Measurements from ENCODE around the gene SLC66A2.

The SLC66A2 gene

DNA sequence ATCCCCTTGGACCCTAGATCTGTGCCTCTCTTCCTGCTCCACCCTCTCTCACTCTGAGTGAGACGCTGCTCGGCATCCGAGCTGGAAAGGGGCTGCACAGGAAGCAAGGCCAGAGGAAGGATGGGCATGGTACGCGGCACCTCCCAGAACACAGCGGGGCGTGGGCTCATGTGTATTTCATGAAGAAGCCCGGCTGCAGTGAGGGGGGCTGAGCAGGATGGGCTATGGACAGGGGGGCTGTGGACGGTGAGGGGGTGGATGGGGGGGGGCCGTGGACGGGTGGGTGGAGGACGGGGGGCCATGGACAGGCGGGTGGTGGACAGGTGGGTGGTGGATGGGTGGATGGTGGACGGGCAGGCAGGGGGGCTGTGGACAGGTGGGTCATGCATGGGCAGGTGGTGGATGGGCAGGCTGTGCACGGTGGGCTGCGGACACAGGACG is 28.5 kb downstream of the SLC66A2 start:
- Histone ChIP-seq H3K36me3 (replicated peaks; ENCODE audit: insufficient read depth, low read length) (no peaks in the 10 kb centered on the region), H3K4me1 (ENCODE audit: low read length) (no peaks in the 10 kb centered on the region), H2AFZ (ENCODE audit: low read length) (no peak overlapping the region), H3K4me3 (ENCODE audit: low read length) (no peak overlapping the region), H3K9ac (ENCODE audit: low read length) (no peak overlapping the region), H3K79me2 (ENCODE audit: low read length) (no peaks in the 10 kb centered on the region), H3K27me3 (replicated peaks; ENCODE audit: insufficient read depth, low read length) (no peaks in the 10 kb centered on the region), H4K20me1 (ENCODE audit: insufficient read depth, low read length) (no peaks in the 10 kb centered on the region), H3K27ac (ENCODE audit: low read length) (no peak overlapping the region), H3K9me2 (replicated peaks; ENCODE audit: insufficient read depth, low read length) (no peaks in the 10 kb centered on the region), H3K9me3 (replicated peaks; ENCODE audit: insufficient read depth, low read length) (no peaks in the 10 kb centered on the region), H3F3A (ENCODE audit: insufficient read depth, low read length) (no peaks in the 10 kb centered on the region), H3K4me2 (ENCODE audit: low read depth, low read length) (no peak overlapping the region)
- no peak for DNase-seq
- no peak for TF ChIP-seq EZH2phosphoT487 (IDR thresholded peaks at IDR 0.05; ENCODE audit: low read length)
- TF ChIP-seq, protein P1, sequence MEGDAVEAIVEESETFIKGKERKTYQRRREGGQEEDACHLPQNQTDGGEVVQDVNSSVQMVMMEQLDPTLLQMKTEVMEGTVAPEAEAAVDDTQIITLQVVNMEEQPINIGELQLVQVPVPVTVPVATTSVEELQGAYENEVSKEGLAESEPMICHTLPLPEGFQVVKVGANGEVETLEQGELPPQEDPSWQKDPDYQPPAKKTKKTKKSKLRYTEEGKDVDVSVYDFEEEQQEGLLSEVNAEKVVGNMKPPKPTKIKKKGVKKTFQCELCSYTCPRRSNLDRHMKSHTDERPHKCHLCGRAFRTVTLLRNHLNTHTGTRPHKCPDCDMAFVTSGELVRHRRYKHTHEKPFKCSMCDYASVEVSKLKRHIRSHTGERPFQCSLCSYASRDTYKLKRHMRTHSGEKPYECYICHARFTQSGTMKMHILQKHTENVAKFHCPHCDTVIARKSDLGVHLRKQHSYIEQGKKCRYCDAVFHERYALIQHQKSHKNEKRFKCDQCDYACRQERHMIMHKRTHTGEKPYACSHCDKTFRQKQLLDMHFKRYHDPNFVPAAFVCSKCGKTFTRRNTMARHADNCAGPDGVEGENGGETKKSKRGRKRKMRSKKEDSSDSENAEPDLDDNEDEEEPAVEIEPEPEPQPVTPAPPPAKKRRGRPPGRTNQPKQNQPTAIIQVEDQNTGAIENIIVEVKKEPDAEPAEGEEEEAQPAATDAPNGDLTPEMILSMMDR (IDR thresholded peaks at IDR 0.05; ENCODE audit: low read length), result no peak
- no peak for TF ChIP-seq EZH2 (optimal IDR thresholded peaks at IDR 0.05; ENCODE audit: low read depth, low read length)

DNA sequence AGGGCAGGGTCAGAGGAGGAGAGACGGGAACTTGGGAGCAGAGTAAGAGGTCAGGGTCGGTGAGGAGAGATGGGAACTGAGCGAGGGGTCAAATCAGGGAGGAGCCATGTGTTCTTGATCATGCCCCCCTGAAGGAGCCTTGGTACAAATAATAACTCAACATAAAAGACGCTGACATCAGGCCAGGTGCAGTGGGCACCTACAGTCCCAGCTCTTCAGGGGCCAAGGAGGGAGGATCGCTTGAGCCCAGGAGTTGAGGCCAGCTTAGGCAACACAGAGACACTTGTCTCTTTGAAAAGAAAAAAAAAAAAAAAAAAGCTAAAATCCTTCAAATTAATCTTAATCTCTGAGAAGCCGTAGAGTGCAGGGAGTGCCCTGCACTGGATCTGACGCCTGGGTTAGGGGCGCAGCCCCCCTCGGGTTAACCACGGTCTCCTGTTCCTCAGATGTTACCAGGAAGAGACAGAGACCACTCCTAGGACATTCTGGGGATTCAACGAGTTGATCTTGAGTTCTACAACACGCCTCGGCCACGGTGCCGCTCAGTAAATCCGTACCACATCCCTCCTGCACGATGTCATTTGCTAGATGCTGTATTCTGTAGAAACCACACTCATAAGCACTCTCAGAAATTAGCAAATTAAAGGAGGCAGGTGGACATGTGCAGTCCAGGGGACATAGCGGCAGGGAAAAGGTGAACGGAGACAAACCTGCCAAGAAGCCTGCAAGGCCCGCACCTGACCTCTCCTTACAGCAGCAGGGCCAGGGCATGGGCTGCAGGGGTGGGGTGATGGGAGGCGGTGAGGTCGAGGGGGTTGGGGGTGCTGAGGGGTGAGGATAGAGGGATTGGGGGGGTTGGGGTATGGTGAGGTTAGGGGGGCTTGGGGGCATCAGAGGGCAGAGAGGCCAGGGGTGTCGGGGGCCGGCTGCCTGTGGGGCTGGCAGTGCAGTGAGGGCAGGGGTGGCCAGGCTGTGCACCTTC is 29.2 kb downstream of the SLC66A2 start:
- Histone ChIP-seq H3K27ac (ENCODE audit: low read length) (no peak overlapping the region), H3K4me2 (ENCODE audit: low read depth, low read length) (no peak overlapping the region), H3K36me3 (replicated peaks; ENCODE audit: insufficient read depth, low read length) (no peaks in the 10 kb centered on the region), H3F3A (ENCODE audit: insufficient read depth, low read length) (no peaks in the 10 kb centered on the region), H3K79me2 (ENCODE audit: low read length) (no peaks in the 10 kb centered on the region), H3K4me3 (ENCODE audit: low read length) (no peak overlapping the region), H3K9me2 (replicated peaks; ENCODE audit: insufficient read depth, low read length) (no peaks in the 10 kb centered on the region), H3K27me3 (replicated peaks; ENCODE audit: insufficient read depth, low read length) (no peaks in the 10 kb centered on the region), H4K20me1 (ENCODE audit: insufficient read depth, low read length) (no peaks in the 10 kb centered on the region), H3K9me3 (replicated peaks; ENCODE audit: insufficient read depth, low read length) (no peaks in the 10 kb centered on the region), H3K9ac (ENCODE audit: low read length) (no peak overlapping the region), H3K4me1 (ENCODE audit: low read length) (no peaks in the 10 kb centered on the region), H2AFZ (ENCODE audit: low read length) (no peak overlapping the region)
- no peak for DNase-seq
- TF ChIP-seq, protein P1 (IDR thresholded peaks at IDR 0.05; ENCODE audit: low read length), result no peak

DNA sequence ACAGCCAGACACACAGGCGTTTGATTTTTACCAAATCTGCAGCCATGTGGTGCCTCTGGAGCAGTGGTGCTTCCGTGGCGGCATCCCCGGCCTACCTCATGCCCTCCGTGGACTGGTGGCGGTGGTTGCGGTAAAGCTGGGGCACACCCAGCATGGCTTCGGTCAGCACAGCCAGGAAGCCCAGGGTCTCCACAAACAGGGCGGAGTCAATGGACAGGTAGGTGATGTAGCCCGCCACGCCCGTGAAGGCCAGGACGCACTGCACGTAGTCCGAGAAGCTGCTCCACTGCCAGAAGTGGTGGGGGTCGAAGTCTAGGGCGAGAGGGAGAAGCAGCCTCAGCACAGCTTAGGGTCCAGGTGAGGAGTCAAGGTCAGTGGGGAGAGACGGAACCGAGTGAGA is 32.4 kb downstream of the SLC66A2 start:
- no peaks in the 10 kb centered on the region for H4K20me1 ChIP-seq (ENCODE audit: insufficient read depth, low read length)
- no peaks in the 10 kb centered on the region for H3K79me2 ChIP-seq (ENCODE audit: low read length)
- H3K27me3 ChIP-seq (replicated peaks; ENCODE audit: insufficient read depth, low read length), result no peaks in the 10 kb centered on the region
- no peaks in the 10 kb centered on the region for H3K9me2 ChIP-seq (replicated peaks; ENCODE audit: insufficient read depth, low read length)
- no peaks in the 10 kb centered on the region for H3K4me1 ChIP-seq (ENCODE audit: low read length)
- no peak for TF ChIP-seq EZH2 (optimal IDR thresholded peaks at IDR 0.05; ENCODE audit: low read depth, low read length)
- no peak for TF ChIP-seq EZH2phosphoT487 (IDR thresholded peaks at IDR 0.05; ENCODE audit: low read length)
- TF ChIP-seq, protein P1 (IDR thresholded peaks at IDR 0.05; ENCODE audit: low read length), result no peak
- H3K9me3 ChIP-seq (replicated peaks; ENCODE audit: insufficient read depth, low read length), result no peaks in the 10 kb centered on the region
- no peak overlapping the region for H2AFZ ChIP-seq (ENCODE audit: low read length)
- no peaks in the 10 kb centered on the region for H3K36me3 ChIP-seq (replicated peaks; ENCODE audit: insufficient read depth, low read length)
- DNase-seq, result no peak
- no peak overlapping the region for H3K4me3 ChIP-seq (ENCODE audit: low read length)
- H3K27ac ChIP-seq (ENCODE audit: low read length), result no peak overlapping the region
- H3K4me2 ChIP-seq (ENCODE audit: low read depth, low read length), result no peak overlapping the region
- H3F3A ChIP-seq (ENCODE audit: insufficient read depth, low read length), result no peaks in the 10 kb centered on the region
- no peak overlapping the region for H3K9ac ChIP-seq (ENCODE audit: low read length)

All from MM.1S (cell line).